Stimulated activated CD4-positive, alpha-beta T cell treated with anti-CD3 and anti-CD28 coated beads, Interleukin-1b, Interleukin-23, amount 100 ng/mL, for 48 hours (primary cell): ENCODE measurements around the gene TYW3.

Source experiments
- DNase-seq: peaks from one replicate; pipeline ENCODE4 v3.0.0-alpha.2; 2020

The TYW3 gene

GRCh38 chr1:74732960-74733603, at the start of gene TYW3, which contains the start of gene CRYZ:
TYW3 (plus strand) TSS chr1:74733152; CDS start chr1:74733245, 93 bp downstream.
CRYZ (minus strand) TSS chr1:74733050; CDS start chr1:74724821, 8,229 bp downstream.
- peak; percentile 85 for DNase-seq

- DNase-seq: no peak
These were observed 49.3 kb upstream of the TYW3 start for GRCh38 chr1:74683656-74684055.

- DNase-seq: no peak
These were observed 48.7 kb upstream of the TYW3 start for GRCh38 chr1:74684301-74684700.

GRCh38 chr1:74686928-74687327, 46.0 kb upstream of the TYW3 start:
- no peak for DNase-seq

GRCh38 chr1:74689621-74690363, 43.2 kb upstream of the TYW3 start:
- DNase-seq: peak; percentile 3

- no peak for DNase-seq
These were observed 42.6 kb upstream of the TYW3 start for GRCh38 chr1:74690364-74690696.

- DNase-seq: no peak
These were observed 42.0 kb upstream of the TYW3 start for GRCh38 chr1:74690909-74691308.

GRCh38 chr1:74693473-74693872, 39.5 kb upstream of the TYW3 start:
- DNase-seq: no peak

- DNase-seq: no peak
These were observed 35.1 kb upstream of the TYW3 start for GRCh38 chr1:74697832-74698231.

GRCh38 chr1:74699331-74699730, 33.6 kb upstream of the TYW3 start:
- no peak for DNase-seq

GRCh38 chr1:74703386-74704182, 29.4 kb upstream of the TYW3 start:
- no peak for DNase-seq

- DNase-seq: no peak
These were observed 20.1 kb upstream of the TYW3 start for GRCh38 chr1:74712881-74713280.

GRCh38 chr1:74713849-74714248, 19.1 kb upstream of the TYW3 start:
- DNase-seq: no peak

GRCh38 chr1:74714429-74715235, 18.3 kb upstream of the TYW3 start:
- no peak for DNase-seq

- DNase-seq: no peak
These were observed 17.8 kb upstream of the TYW3 start for GRCh38 chr1:74715236-74715502.

- DNase-seq: no peak
These were observed 17.1 kb upstream of the TYW3 start for GRCh38 chr1:74715806-74716205.

- no peak for DNase-seq
These were observed 16.1 kb upstream of the TYW3 start for GRCh38 chr1:74716822-74717221.

GRCh38 chr1:74717626-74718025, 15.3 kb upstream of the TYW3 start:
- no peak for DNase-seq

GRCh38 chr1:74726063-74726462, 6.9 kb upstream of the TYW3 start:
- DNase-seq: no peak

GRCh38 chr1:74728736-74729135, 4.2 kb upstream of the TYW3 start:
- no peak for DNase-seq

- no peak for DNase-seq
These were observed 3.0 kb upstream of the TYW3 start for GRCh38 chr1:74729741-74730478.

- DNase-seq: no peak
These were observed 1.4 kb upstream of the TYW3 start for GRCh38 chr1:74731399-74732052.
